SJCRH30 (cell line): ENCODE data around the gene ATL1. TPM values are rescaled to one million over a fixed set of nuclear protein-coding genes. Genes with fewer than 3 reads are reported as not detected.
"Not testable (repeated sequence)": the region's sequence is repeated elsewhere in the genome, so short reads cannot be mapped to it uniquely, and the experiment has no call there.

Source experiments
- DNase-seq, 2 experiments: peaks; one replicate each; pipeline ENCODE4 v3.0.0-alpha.2; 2015 to 2020
- H3K27ac ChIP-seq: fragments of 250-450 bp; sonication (Bioruptor Pico); 2 replicates; pipeline ENCODE4 v1.5.1; 2020; ENCODE audit warnings: mild to moderate bottlenecking, moderate library complexity
- H3K27me3 ChIP-seq: fragments of 250-450 bp; sonication (Bioruptor Pico); 2 replicates; pipeline ENCODE4 v1.5.1; 2020; ENCODE audit warnings: mild to moderate bottlenecking, moderate library complexity
- H3K36me3 ChIP-seq: fragments of 250-450 bp; sonication (Bioruptor Pico); 2 replicates; pipeline ENCODE4 v1.5.1; 2020; ENCODE audit warnings: mild to moderate bottlenecking, moderate library complexity
- H3K4me1 ChIP-seq: fragments of 250-450 bp; sonication (Bioruptor Pico); 2 replicates; pipeline ENCODE4 v1.5.1; 2020; ENCODE audit warnings: mild to moderate bottlenecking, moderate library complexity
- H3K4me3 ChIP-seq: fragments of 250-450 bp; sonication (Bioruptor Pico); 2 replicates; pipeline ENCODE4 v1.5.1; 2020; ENCODE audit warnings: mild to moderate bottlenecking, moderate library complexity
- H3K9me3 ChIP-seq: fragments of 250-450 bp; sonication (Bioruptor Pico); replicated peaks from 2 replicates; pipeline ENCODE4 v1.5.1; 2020; ENCODE audit warnings: mild to moderate bottlenecking, moderate library complexity
- total RNA-seq: library from RNA; depleted of rRNA; stranded (reverse); fragments of >200 nt; shearing (Covaris generic); gene quantifications from 2 replicates; pipeline ENCODE4 v1.2.3, GENCODE V29; 2014

Gene ATL1
- total RNA-seq, 1 experiment from 2014 or later = 0.59 TPM

DNA sequence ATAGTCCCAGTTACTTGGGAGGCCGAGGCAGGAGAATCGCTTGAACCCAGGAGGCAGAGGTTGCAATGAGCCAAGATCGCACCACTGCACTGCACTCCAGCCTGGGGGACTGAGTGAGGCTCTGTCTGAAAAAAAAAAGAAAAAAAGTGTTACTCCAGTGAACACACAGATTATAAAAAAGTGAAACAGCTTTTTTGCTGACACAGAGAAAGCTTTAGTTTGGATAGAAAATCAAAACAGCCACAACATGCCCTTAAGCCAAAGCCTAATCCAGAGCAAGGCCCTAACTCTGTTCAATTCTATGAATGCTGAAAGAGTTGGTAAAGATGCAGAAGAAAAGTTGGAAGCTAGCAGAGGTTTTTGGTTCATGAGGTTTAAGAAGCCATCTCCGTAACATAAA, 65.0 kb downstream of the ATL1 start:
- not testable (repeated sequence) for H3K27me3 ChIP-seq, H3K4me1 ChIP-seq, H3K36me3 ChIP-seq, H3K9me3 ChIP-seq, H3K4me3 ChIP-seq, H3K27ac ChIP-seq, DNase-seq

DNA sequence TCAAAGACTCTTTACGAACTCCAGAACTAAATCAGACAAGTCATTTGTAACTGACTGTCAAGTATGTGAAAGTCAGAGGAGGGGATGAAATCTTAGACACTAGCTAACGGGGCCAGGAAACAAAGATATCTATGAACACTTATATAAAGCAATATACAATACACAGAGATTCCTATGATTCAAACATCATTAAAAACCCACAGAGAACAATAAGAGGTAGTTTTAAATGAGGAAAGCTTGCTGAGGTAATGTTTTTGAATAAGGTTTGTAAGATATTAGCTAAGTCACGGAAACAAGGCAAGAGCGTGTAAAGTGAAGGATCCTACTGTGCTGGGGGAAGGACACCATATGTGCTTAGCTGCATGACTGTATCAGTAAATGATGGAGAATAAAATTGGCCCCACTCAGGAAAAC, 71.5 kb downstream of the ATL1 start:
- Histone ChIP-seq H3K27me3 (no peaks in the 10 kb centered on the region), H3K36me3 (peaks cover 12% of the 10 kb centered on the region), H3K9me3 (no peaks in the 10 kb centered on the region), H3K27ac (no peak overlapping the region), H3K4me3 (no peak overlapping the region), H3K4me1 (no peaks in the 10 kb centered on the region)
- DNase-seq = no peak

DNA sequence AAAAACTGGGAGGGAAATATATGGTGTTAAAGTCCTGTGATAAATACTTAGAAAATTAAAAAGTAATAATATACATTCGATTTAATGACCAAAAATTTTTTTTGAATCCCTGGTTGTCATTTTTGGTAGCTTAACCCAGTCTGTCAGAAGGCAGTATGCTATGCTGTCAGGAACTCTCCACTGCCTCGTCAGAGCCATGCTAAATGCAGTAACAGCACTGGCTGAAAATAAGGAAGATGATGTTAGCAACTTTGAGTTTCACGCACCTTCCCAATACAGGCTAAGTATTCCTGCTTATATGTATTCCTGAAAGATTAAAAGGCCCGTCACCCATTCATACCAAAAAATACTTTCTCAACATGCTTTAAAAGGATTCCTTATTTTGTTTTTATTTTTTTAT, 74.0 kb downstream of the ATL1 start:
- H3K36me3 ChIP-seq = peaks cover 19% of the 10 kb centered on the region
- DNase-seq = no peak
- no peaks in the 10 kb centered on the region for H3K4me1 ChIP-seq
- H3K4me3 ChIP-seq = no peak overlapping the region
- no peak overlapping the region for H3K27ac ChIP-seq
- no peaks in the 10 kb centered on the region for H3K9me3 ChIP-seq
- H3K27me3 ChIP-seq = no peaks in the 10 kb centered on the region

DNA sequence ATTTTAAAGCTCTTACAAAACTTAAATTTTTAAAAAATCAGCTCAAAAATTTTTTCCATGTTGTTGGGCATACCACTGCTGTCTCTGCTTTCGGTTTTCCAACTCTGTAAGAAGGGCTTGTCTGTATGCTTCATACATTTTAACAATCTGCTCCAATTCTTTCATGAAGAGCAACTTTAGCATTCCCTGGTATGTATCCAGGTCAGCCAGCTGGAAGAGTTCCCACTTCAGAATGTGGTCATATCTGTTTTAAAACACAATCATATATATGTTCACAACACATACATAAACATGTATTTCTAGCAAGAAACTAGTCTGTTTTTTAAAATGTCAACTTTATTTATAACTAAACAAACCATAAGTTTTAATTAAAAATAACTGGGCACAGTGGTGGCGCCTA, 75.2 kb downstream of the ATL1 start:
- H3K9me3 ChIP-seq = no peaks in the 10 kb centered on the region
- H3K27ac ChIP-seq = no peak overlapping the region
- peaks cover 27% of the 10 kb centered on the region for H3K36me3 ChIP-seq
- DNase-seq = no peak
- H3K27me3 ChIP-seq = no peaks in the 10 kb centered on the region
- H3K4me3 ChIP-seq = no peak overlapping the region
- no peaks in the 10 kb centered on the region for H3K4me1 ChIP-seq

DNA sequence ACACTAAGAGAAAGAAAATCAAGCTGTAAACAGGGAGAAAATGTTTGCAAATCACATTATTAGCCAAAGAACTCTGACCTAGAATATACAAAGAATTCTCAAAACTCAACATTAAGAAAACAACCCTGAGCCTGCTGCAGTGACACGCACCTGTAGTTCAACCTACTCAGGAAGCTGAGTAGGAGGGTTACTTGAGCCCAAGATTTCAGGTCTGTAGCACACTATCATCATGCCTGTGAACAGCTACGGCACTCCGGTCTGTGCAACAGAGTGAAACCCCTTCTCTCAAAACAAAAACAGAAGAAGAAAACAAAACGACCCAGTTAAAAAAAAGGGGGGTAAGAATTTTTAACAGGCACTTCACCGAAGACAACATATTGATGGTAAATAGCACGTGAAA, 87.3 kb downstream of the ATL1 start:
- peaks cover 10% of the 10 kb centered on the region for H3K36me3 ChIP-seq
- no peak overlapping the region for H3K4me3 ChIP-seq
- H3K4me1 ChIP-seq = no peaks in the 10 kb centered on the region
- H3K27ac ChIP-seq = no peak overlapping the region
- H3K9me3 ChIP-seq = no peaks in the 10 kb centered on the region
- DNase-seq = no peak
- no peaks in the 10 kb centered on the region for H3K27me3 ChIP-seq

DNA sequence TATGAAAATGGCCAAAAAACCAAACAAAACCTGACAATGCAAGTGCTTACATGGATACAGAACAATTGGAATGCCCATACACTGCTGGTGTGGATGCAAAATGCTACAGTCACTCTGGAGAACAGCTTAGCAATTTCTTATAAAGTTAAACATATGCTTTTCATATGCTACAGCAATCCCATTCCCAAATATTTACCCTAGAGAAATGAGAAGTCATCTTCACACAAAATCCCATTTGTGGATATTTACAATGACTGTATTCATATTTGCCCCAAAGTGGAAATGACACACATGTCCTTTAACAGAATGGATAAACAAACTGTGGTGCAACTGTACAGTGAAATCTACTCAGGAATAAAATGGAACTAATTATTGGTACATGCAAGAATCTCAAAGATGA, 87.8 kb downstream of the ATL1 start:
- H3K27me3 ChIP-seq = no peaks in the 10 kb centered on the region
- H3K36me3 ChIP-seq = peaks cover 10% of the 10 kb centered on the region
- DNase-seq = no peak
- no peaks in the 10 kb centered on the region for H3K4me1 ChIP-seq
- no peaks in the 10 kb centered on the region for H3K9me3 ChIP-seq
- no peak overlapping the region for H3K4me3 ChIP-seq
- no peak overlapping the region for H3K27ac ChIP-seq

DNA sequence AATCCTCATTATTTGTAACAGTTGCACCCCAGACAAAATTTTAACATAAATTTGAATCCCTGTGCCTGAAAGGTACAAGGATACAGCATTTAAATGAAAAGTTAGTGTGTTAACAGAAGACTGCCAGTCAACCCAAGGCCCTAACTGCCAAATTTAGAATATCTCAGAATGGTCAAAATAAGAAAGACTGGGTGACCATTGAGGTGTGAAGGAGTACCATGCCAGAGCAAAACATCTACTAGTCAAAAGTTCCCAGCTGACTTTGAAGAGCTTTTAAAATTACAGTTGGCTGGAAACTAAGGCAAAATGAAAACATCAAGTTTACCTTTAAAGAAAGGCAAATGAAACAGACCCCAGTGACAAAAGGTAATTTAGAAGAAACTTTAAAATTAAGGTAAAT, 89.7 kb downstream of the ATL1 start:
- Histone ChIP-seq H3K27ac (no peak overlapping the region), H3K4me1 (no peaks in the 10 kb centered on the region), H3K9me3 (no peaks in the 10 kb centered on the region), H3K4me3 (no peak overlapping the region), H3K27me3 (no peaks in the 10 kb centered on the region), H3K36me3 (peaks cover 7% of the 10 kb centered on the region; the same call in 1 of the 2 replicates)
- no peak for DNase-seq

DNA sequence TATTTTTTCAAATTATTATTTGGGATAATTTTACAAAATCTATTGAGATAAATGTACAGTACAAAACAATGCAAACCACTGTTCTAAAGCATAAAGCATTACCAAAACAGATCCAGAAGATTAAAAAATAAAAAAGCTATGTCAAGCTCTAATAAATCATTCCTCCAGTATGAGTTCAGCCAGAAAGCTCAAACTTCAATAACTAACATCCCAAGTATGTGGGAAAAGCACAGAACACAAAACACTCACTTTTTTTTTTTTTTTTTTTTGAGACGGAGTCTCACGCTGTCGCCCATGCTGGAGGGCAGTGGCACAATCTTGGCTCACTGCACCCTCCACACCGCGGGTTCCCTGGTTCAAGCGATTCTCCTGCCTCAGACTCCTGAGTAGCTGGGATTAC, 96.8 kb downstream of the ATL1 start:
- no peaks in the 10 kb centered on the region for H3K9me3 ChIP-seq
- no peaks in the 10 kb centered on the region for H3K4me1 ChIP-seq
- H3K4me3 ChIP-seq = no peak overlapping the region
- H3K36me3 ChIP-seq = peaks cover 10% of the 10 kb centered on the region
- no peak for DNase-seq
- no peak overlapping the region for H3K27ac ChIP-seq
- H3K27me3 ChIP-seq = no peaks in the 10 kb centered on the region

DNA sequence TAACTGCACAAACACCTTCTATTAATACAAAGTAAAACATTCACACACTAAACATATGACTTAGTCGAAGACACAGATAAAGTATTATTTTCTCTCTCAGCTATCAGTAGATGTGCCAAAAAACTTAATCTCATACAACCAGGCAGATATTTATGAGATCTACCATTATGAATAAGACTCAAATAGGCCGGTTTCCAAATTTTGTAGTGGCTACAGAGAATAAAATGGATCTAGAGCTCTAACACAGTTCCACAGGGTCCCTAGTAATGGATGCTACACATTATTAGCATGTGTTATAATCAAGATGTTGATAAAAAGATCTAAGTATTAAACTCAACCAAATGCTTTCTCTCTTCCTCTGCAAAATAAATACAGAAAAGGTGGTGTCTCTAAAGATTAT, 97.8 kb downstream of the ATL1 start:
- Histone ChIP-seq H3K27me3 (no peaks in the 10 kb centered on the region), H3K27ac (no peak overlapping the region), H3K4me3 (no peak overlapping the region), H3K36me3 (peaks cover 14% of the 10 kb centered on the region), H3K4me1 (no peaks in the 10 kb centered on the region), H3K9me3 (no peaks in the 10 kb centered on the region)
- DNase-seq = no peak

DNA sequence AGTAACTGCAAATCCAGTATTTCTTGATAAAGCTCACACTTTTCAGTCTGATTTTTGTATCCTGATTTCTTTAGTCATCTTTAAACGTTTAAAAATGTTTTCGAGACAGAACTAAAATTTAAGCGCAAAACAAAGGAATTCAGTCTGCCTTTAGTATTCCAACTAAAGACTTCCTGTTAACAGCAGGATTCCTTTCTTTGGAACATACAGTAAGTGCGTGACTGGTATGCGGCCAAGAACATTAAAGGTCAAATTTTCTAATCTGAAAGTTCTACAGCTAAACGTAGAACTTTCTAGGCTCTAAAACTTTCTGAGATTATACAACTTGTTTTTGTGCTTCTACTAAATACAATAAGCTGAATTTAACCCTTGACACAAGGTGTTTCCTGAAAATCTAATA, 98.3 kb downstream of the ATL1 start:
- H3K4me3 ChIP-seq = no peak overlapping the region
- H3K9me3 ChIP-seq = no peaks in the 10 kb centered on the region
- no peaks in the 10 kb centered on the region for H3K27me3 ChIP-seq
- H3K27ac ChIP-seq = no peak overlapping the region
- peaks cover 14% of the 10 kb centered on the region for H3K36me3 ChIP-seq
- DNase-seq = no peak
- H3K4me1 ChIP-seq = no peaks in the 10 kb centered on the region

DNA sequence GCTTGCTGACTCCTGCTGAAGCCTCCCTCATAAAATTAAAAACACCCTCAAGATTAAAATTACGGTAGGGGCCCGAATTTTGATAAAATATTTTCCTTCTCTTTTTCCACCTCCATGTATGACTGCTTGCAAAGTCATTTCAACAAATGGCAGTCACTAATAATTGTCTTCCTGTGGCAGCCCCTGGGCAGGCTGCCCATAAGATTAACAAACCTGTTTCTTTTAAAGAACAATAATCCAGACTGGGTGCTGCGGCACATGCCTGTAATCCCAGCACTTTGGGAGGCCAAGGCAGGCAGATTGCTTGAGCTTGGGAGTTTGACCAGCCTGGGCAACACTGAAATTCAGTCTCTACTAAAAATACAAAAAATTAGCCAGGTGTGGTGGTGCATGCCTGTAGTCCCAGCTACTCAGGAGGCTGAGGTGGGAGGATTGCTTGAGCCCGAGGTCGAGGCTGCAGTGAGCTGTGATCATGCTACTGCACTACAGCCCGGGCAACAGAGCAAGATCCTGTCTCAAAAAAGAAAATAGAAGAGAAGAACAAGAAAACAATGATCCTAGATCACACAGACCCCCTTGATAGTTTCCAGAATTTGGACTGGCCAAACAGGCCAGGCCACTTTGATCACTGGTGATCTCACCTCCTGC, 99.5 kb downstream of the ATL1 start:
- DNase-seq = no peak
- H3K4me1 ChIP-seq = no peaks in the 10 kb centered on the region
- no peaks in the 10 kb centered on the region for H3K27me3 ChIP-seq
- H3K9me3 ChIP-seq = no peaks in the 10 kb centered on the region
- H3K4me3 ChIP-seq = no peak overlapping the region
- peaks cover 14% of the 10 kb centered on the region for H3K36me3 ChIP-seq
- H3K27ac ChIP-seq = no peak overlapping the region

DNA sequence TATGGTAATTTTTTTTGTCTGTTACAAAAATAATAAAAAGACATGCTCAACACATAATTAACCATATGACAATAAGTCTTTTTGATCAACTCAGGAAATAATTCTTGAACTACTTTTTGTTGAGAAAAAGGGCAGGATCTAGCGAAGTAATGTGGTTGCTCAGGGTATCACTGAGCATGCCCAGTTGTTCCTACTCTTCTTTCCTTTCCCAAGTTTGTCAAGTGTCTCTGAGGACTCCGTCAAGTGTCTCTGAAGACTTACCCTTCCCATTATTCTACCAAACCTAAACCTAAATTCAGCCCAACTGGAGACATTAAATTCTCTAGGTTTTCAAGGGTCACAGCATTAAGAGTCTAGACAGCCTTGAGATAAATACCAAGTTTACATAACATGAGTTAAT, 104.6 kb downstream of the ATL1 start:
- H3K27ac ChIP-seq, H3K27me3 ChIP-seq, H3K9me3 ChIP-seq, H3K4me1 ChIP-seq, H3K4me3 ChIP-seq, DNase-seq: not testable (repeated sequence)
- peaks cover 15% of the 10 kb centered on the region for H3K36me3 ChIP-seq

DNA sequence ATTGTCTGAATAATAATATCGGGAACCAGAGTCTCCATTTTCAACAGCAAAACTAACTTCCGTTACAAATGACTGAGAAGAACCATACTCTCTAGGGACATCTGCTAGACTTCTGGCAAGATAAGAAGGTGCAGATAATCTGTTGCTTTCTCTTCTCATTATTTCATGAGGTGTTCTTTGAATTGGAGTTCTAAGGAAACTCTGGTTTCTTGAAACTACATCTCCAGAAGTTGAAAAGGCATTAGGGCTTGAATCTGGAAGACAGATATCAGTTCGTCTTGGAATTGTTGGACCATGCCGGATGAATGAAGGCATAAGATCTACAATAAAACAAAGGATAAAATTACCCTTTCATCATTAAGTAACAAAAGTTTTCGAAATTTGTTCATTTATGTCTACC, 105.4 kb downstream of the ATL1 start:
- H3K9me3 ChIP-seq, DNase-seq, H3K4me3 ChIP-seq, H3K27me3 ChIP-seq, H3K4me1 ChIP-seq, H3K27ac ChIP-seq: not testable (repeated sequence)
- H3K36me3 ChIP-seq = peaks cover 15% of the 10 kb centered on the region

DNA sequence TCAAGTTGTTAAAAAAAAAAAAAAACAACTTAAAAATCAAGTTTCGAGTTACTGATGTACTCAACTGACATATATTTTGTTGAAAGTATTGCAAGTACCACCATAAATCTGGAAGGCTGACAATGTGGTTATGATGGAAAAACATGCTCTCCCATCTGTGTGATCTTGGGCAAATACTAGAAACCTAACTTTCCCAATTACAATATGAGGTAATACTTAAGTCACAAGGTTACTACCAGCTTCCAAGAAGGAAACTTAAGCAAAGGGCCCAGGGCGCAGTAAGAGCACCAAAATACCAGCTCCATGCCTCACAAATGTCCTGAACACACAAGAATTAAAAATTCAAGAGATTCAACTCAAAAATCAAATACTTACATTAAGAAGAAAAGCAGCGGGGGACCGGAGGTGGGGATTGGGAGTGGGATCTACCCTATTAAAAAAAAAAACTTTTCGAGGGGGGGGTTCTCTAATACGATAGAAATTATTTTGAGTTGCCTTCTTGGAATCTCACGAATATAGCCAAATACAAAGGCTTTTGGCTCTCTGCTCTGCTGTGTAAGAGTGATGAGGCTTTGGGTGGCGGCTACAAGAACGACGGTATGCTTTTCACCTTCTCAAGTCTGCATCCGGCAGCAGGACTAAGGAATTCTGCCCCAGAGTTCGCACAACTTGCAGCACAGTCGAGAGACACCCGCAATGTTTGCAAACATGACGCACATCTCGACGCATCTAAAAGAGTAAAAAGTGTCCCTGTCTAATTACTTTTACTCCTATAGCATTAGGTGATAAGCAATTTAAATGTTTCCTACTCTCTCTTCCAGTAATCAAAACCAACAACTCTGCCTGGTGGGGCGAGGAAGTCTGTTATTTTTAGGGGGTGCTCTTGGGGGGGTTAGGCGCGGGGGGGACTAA, 107.1 kb downstream of the ATL1 start:
- H3K27ac ChIP-seq = peak overlapping the region; percentile 91; the same call in 1 of the 2 replicates

DNA sequence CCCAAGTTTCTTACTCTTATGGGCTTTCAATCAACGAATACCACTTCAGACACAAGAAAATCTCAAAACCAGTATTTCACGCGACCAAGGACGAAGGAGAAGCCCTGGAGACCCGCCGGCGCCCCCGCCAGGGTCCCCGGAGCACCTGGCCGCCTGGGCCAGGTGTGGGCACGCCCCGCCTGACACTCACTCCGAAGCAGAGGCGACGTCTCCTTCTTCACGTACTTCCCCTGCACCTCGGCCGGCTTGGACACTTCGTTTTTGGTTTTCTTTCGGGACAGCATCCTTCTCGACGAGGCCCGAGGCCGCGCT, 107.7 kb downstream of the ATL1 start:
- H3K27me3 ChIP-seq = no peaks in the 10 kb centered on the region
- peaks cover 6% of the 10 kb centered on the region for H3K4me1 ChIP-seq
- H3K27ac ChIP-seq = peak overlapping the region; percentile 91; the same call in 1 of the 2 replicates
- DNase-seq = no peak
- 0 out of 2 replicates have a peak, but pooled peaks cover 3% of the 10 kb centered on the region for H3K36me3 ChIP-seq
- H3K9me3 ChIP-seq = no peaks in the 10 kb centered on the region
- peak overlapping the region; percentile 76 for H3K4me3 ChIP-seq

More for the DNA sequence above, 107.1 kb downstream of the ATL1 start:
- Histone ChIP-seq H3K4me3 (peak overlapping the region; percentile 76), H3K36me3 (peaks cover 7% of the 10 kb centered on the region; the same call in 1 of the 2 replicates), H3K9me3 (no peaks in the 10 kb centered on the region), H3K27me3 (no peaks in the 10 kb centered on the region), H3K4me1 (peaks cover 6% of the 10 kb centered on the region)
- DNase-seq = peak; percentile 42 to 59
